Activated T-cell treated with anti-CD3 and anti-CD28 coated beads, Interleukin-2, amount 50 U/mL, for 1 hour (primary cell): ENCODE measurements around the gene AQP3.
"Not testable (repeated sequence)": the region's sequence is repeated elsewhere in the genome, so short reads cannot be mapped to it uniquely, and the experiment has no call there.

Source experiments
- DNase-seq: peaks from one replicate; pipeline ENCODE4 v3.0.0-alpha.2; 2020

The AQP3 gene

GRCh38 chr9:33407061-33407460, 40.3 kb downstream of the AQP3 start:
- no peak for DNase-seq

GRCh38 chr9:33404788-33405362, 42.5 kb downstream of the AQP3 start:
- no peak for DNase-seq

- no peak for DNase-seq
Measured at GRCh38 chr9:33403941-33404787, 43.2 kb downstream of the AQP3 start.

DNA sequence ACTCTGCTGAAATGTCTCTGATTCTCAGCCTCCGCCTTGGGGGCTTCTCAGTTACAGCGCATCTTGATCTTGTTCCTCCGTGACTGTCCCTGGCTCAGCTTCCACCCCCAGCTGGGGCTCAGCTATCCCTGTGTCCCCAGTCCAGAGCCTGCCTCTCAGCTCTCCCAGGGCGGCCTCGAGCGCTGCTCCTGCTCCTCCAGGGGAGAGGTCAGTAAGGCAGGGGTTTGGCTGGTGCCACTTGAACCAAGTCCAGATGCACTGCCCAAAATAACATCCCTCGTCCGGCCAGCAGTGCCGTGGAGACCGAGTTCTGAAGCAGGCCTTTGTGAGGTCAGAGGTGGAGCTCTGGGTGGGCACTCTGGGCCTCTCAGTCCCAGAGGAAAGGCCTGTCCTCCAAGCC, 45.0 kb downstream of the AQP3 start, which contains the start of gene AQP7:
TSS of gene AQP7 (minus strand) at position 198 of the 400 bp plus-strand sequence. CDS start 1,306 bp downstream, outside the sequence.
- not testable (repeated sequence) for DNase-seq

DNA sequence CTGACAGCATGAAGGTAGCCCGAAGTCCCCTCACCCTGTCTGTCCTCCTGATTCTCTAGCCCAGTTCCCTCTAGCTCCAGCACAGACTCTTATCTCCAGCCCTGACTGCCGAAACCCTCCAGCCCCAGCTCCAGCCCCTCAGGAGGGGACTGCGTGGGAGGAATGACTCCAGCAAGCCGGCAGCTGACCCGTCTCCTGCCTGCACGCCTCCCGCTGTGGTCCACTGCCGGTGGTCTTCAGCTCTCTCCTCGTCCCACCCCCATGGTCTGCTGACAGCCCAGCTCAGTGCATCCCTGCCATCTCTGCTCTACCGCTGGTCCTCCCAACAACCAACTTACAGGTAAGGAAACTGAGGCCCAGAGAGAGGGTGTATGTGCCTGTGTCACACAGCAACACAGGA, 45.6 kb downstream of the AQP3 start:
- DNase-seq, result not testable (repeated sequence)

- not testable (repeated sequence) for DNase-seq
Measured at GRCh38 chr9:33399047-33399446, 48.3 kb downstream of the AQP3 start.

DNA sequence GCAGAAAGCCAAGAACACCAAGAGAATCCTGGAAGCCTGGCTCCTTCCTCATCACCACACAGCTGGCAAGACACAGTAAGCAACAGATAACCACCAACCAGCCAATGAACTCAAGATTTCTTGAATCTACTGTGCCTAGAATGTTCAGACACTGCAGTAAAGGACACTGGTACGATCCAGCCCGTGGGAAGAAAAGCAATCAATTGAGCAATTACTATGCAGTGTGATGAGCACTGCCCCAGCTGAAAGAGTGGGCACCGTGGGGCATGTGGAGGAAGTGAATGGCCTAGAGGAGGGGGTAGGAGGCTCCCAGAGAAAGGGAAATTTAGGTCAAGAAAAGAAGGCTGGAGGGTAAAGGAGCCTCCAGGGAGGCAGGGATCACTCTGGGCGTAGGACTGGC, 49.6 kb downstream of the AQP3 start:
- DNase-seq, result not testable (repeated sequence)

- DNase-seq, result not testable (repeated sequence)
Measured at GRCh38 chr9:33395159-33395879, 52.1 kb downstream of the AQP3 start.

- DNase-seq, result not testable (repeated sequence)
Measured at GRCh38 chr9:33393986-33394385, 53.4 kb downstream of the AQP3 start.

DNA sequence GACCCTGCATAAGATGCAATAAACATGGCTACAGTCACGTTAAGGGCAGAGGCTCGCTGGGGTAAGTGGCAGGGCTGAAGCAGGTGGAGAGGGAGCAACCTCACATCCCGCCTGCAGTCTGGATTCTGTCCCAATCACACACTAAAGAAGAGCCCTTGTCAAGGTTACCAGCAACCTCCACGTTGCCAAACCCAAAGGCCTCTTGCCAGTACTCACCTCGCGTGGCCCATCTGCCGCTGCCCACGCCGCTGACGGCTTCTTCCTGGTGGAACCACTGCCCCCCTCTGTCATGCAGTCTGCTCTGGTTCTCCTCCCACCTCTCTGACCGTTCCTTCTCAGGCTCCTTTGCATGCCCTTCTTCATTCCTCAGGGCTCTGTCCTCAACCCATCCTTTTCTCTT, 53.8 kb downstream of the AQP3 start:
- DNase-seq, result no peak

- DNase-seq, result not testable (repeated sequence)
Measured at GRCh38 chr9:33392591-33393021, 54.8 kb downstream of the AQP3 start.
